Neural crest cell (in vitro differentiated cells): ENCODE results near the gene EEF2K. TPM values are rescaled to one million over a fixed set of nuclear protein-coding genes. Genes with fewer than 3 reads are reported as not detected.

Experiments used
- DNase-seq: peaks from one replicate; pipeline ENCODE4 v3.0.0; 2021; ENCODE audit warnings: low read depth, mixed read lengths, low spot score
- H3K27ac Mint-ChIP-seq: one replicate; pipeline ENCODE4 v1.8.0; 2021; ENCODE audit warnings: mild to moderate bottlenecking, mixed read lengths; ENCODE audit not compliant: unreplicated experiment
- H3K27me3 Mint-ChIP-seq: 2 replicates; pipeline ENCODE4 v1.8.0; 2021; ENCODE audit warnings: low read depth, mild to moderate bottlenecking, mixed read lengths
- H3K36me3 Mint-ChIP-seq: 2 replicates; pipeline ENCODE4 v1.8.0; 2021; ENCODE audit warnings: low read depth, mild to moderate bottlenecking, mixed read lengths
- H3K4me1 Mint-ChIP-seq: 2 replicates; pipeline ENCODE4 v1.8.0; 2021; ENCODE audit warnings: mixed read lengths
- H3K4me3 Mint-ChIP-seq: one replicate; pipeline ENCODE4 v1.8.0; 2021; ENCODE audit warnings: mild to moderate bottlenecking, mixed read lengths
- H3K9me3 Mint-ChIP-seq: 2 replicates; pipeline ENCODE4 v1.8.0; 2021; ENCODE audit warnings: mixed read lengths
- total RNA-seq: library from RNA; stranded (reverse); gene quantifications from 2 replicates; pipeline ENCODE4 v1.2.1, GENCODE V29; 2021
- TF ChIP-seq, protein P1 (sequence below): fragments of 200-600 bp; sonication (generic); conservative IDR thresholded peaks from 2 replicates; pipeline ENCODE4 v1.5.0; 2021; ENCODE audit warnings: antibody characterized with exemption, mild to moderate bottlenecking

Gene EEF2K
- total RNA-seq, 1 donor from 2014 or later: 20.3 TPM

DNA sequence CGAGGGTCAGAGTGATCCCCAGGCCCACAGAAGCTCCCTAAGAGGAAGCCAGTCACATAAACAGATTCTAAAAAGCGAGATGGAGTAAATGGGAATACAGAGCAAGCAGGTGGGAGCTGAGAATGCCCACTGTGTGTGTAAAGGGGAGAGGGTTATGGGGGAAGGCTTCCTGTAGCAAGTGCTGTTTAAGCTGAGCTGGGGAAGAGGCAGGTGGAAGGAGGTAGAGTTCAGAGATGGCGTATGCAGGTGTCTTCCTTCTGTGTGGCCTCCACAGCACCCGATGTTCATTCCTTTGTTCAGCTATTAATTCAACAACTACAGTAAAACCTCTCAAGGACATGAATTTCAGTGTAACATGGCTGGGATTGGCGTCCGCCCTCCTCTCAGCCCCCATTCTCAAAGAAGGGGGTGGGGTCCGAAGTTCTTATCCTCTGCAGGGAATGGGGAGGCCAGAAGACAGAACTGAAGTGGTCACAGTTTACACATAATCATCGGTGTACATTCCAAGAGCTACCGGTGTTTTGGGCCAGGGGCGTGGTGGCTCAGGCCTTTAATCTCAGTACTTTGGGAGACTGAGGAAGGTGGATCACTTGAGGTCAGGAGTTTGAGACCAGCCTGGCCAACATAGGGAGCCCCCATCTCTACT, 1.8 kb downstream of the EEF2K start:
- H3K4me3 Mint-ChIP-seq: peak overlapping the region; percentile 97
- peaks cover 3% of the 10 kb centered on the region for H3K9me3 Mint-ChIP-seq
- H3K27me3 Mint-ChIP-seq: no peaks in the 10 kb centered on the region
- H3K4me1 Mint-ChIP-seq: peaks cover 24% of the 10 kb centered on the region
- TF ChIP-seq, protein P1, sequence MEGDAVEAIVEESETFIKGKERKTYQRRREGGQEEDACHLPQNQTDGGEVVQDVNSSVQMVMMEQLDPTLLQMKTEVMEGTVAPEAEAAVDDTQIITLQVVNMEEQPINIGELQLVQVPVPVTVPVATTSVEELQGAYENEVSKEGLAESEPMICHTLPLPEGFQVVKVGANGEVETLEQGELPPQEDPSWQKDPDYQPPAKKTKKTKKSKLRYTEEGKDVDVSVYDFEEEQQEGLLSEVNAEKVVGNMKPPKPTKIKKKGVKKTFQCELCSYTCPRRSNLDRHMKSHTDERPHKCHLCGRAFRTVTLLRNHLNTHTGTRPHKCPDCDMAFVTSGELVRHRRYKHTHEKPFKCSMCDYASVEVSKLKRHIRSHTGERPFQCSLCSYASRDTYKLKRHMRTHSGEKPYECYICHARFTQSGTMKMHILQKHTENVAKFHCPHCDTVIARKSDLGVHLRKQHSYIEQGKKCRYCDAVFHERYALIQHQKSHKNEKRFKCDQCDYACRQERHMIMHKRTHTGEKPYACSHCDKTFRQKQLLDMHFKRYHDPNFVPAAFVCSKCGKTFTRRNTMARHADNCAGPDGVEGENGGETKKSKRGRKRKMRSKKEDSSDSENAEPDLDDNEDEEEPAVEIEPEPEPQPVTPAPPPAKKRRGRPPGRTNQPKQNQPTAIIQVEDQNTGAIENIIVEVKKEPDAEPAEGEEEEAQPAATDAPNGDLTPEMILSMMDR: no peak
- H3K27ac Mint-ChIP-seq: peak overlapping the region; percentile 60
- no peak for DNase-seq
- peaks cover 10% of the 10 kb centered on the region for H3K36me3 Mint-ChIP-seq

DNA sequence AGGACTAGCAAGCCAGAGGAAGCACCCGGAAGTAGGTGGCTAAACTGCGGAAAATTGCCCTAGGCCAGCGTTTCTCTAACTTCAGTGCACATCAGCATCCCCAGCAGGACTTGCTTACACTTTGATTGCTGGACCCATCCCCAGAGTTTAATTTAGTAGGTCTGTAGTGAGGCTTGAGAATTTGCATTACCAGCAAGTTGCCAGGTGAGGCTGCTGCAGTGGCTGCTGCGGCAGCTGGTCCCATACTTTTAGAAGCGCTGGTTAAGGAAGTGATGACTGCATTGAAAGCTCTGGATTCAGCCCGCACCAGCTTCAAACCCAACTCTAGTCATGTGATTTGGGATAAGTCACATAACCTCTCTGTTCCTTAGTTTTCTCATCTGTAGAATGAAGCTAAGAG, 4.2 kb downstream of the EEF2K start:
- no peak overlapping the region for H3K27ac Mint-ChIP-seq
- peaks cover 20% of the 10 kb centered on the region for H3K4me1 Mint-ChIP-seq
- no peaks in the 10 kb centered on the region for H3K27me3 Mint-ChIP-seq
- no peak overlapping the region for H3K4me3 Mint-ChIP-seq
- TF ChIP-seq, protein P1: no peak
- H3K36me3 Mint-ChIP-seq: peaks cover 10% of the 10 kb centered on the region
- H3K9me3 Mint-ChIP-seq: no peaks in the 10 kb centered on the region
- no peak for DNase-seq

DNA sequence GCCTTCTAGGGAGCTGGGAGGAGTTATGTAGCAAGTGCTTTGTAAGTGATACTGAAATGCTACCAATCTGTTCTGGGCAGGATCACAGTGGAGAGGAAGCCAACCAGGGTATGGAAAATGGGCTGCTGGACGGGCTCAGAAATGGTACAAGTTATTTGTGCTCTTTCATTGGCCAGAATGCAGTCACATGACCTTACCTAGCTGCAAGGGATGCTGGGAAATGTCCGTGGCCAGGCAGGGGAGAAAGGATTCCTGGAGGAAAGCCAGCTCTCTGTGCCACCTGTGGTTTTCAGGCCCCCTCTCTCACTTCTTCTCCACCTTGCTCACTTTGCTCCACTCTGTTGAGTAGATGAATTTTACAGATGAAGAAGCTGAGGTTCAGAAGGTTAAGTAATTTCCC, 4.8 kb downstream of the EEF2K start:
- Mint-ChIP-seq H3K9me3 (no peaks in the 10 kb centered on the region), H3K27me3 (no peaks in the 10 kb centered on the region), H3K4me3 (no peak overlapping the region), H3K4me1 (peaks cover 15% of the 10 kb centered on the region), H3K36me3 (peaks cover 10% of the 10 kb centered on the region), H3K27ac (no peak overlapping the region)
- TF ChIP-seq, protein P1: no peak
- no peak for DNase-seq

DNA sequence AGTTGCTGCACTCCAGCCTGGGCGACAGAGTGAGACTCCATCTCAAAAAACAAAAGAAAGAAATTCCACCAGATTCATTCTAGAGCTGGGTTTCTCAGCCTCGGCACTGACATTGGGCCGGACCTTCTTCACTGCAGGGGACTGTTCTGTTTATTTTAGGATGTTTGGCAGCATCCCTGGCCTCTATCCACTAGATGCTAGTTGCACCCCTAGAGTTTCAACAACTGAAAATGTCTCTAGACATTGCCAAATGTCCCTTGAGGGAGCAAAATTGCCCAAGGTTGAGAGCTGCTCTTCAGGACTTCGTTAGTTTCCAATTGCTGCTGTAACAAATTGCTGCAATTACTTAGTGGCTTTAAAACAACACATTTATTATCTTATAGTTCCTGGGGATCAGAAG, 7.2 kb downstream of the EEF2K start:
- no peaks in the 10 kb centered on the region for H3K9me3 Mint-ChIP-seq
- H3K27me3 Mint-ChIP-seq: no peaks in the 10 kb centered on the region
- no peaks in the 10 kb centered on the region for H3K4me1 Mint-ChIP-seq
- DNase-seq: no peak
- no peak overlapping the region for H3K27ac Mint-ChIP-seq
- peaks cover 10% of the 10 kb centered on the region for H3K36me3 Mint-ChIP-seq
- TF ChIP-seq, protein P1: no peak
- H3K4me3 Mint-ChIP-seq: no peak overlapping the region

DNA sequence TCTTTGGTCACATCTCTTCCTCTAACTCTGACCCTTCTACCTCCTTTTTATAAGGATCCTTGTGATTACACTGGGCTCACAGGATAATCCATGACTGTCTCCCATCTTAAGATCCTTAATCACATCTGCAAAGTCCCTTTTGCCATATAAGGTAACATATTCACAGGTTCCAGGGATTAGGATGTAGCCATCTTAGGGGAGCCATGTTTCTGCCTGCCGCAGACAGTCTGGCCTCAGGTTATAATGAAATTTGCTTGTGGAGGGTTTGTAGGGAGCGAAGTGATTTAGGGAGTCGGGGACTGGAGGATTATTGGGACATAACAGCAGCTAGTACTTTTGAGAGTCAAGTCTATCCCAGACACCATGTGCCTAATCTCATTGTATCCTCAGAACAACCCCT, 7.7 kb downstream of the EEF2K start:
- peaks cover 10% of the 10 kb centered on the region for H3K36me3 Mint-ChIP-seq

More for the DNA sequence above, 7.7 kb downstream of the EEF2K start:
- TF ChIP-seq, protein P1: no peak
- Mint-ChIP-seq H3K27me3 (no peaks in the 10 kb centered on the region), H3K9me3 (no peaks in the 10 kb centered on the region), H3K4me3 (no peak overlapping the region), H3K4me1 (no peaks in the 10 kb centered on the region), H3K27ac (no peak overlapping the region)
- no peak for DNase-seq
